Measurements from ENCODE around the gene DHX8.

- TF ChIP-seq CTCF (IDR thresholded peaks at IDR 0.05; ENCODE audit: low read depth, low read length), result no peak
- no peak for TF ChIP-seq POLR2A (IDR thresholded peaks at IDR 0.05; ENCODE audit: extremely low read depth, insufficient read length)
- TF ChIP-seq MYC (IDR thresholded peaks at IDR 0.05; ENCODE audit: low read depth, low read length), result no peak
Observed at GRCh38 chr17:43442711-43443110, 41.1 kb upstream of the DHX8 start.
